ENCODE data around the gene KLF15.

Gene KLF15

GRCh38 chr3:126319701-126320295 is 37.4 kb downstream of the KLF15 start:
- no peak for DNase-seq

GRCh38 chr3:126317029-126317996 is 39.9 kb downstream of the KLF15 start:
- DNase-seq: no peak

GRCh38 chr3:126316501-126316939 is 40.7 kb downstream of the KLF15 start:
- DNase-seq: no peak

- no peak for DNase-seq
Observed at GRCh38 chr3:126316031-126316461, 41.2 kb downstream of the KLF15 start.

GRCh38 chr3:126314790-126315658 is 42.2 kb downstream of the KLF15 start:
- DNase-seq: no peak

- no peak for DNase-seq
Observed at GRCh38 chr3:126314305-126314789, 42.9 kb downstream of the KLF15 start.

- DNase-seq: no peak
Observed at GRCh38 chr3:126313580-126314304, 43.5 kb downstream of the KLF15 start.

GRCh38 chr3:126313166-126313565 is 44.0 kb downstream of the KLF15 start:
- no peak for DNase-seq

- no peak for DNase-seq
Observed at GRCh38 chr3:126312341-126312740, 44.9 kb downstream of the KLF15 start.

- DNase-seq: no peak
Observed at GRCh38 chr3:126311338-126311978, 45.8 kb downstream of the KLF15 start.

GRCh38 chr3:126310816-126311215 is 46.4 kb downstream of the KLF15 start:
- no peak for DNase-seq

- DNase-seq: no peak
Observed at GRCh38 chr3:126309861-126310655, 47.1 kb downstream of the KLF15 start.

GRCh38 chr3:126309165-126309564 is 48.0 kb downstream of the KLF15 start:
- no peak for DNase-seq

- no peak for DNase-seq
Observed at GRCh38 chr3:126308394-126309125, 48.6 kb downstream of the KLF15 start.

GRCh38 chr3:126307591-126308393 is 49.4 kb downstream of the KLF15 start:
- no peak for DNase-seq

- DNase-seq: no peak
Observed at GRCh38 chr3:126306888-126307482, 50.2 kb downstream of the KLF15 start.

GRCh38 chr3:126306397-126306796 is 50.8 kb downstream of the KLF15 start:
- no peak for DNase-seq

GRCh38 chr3:126305427-126305826 is 51.8 kb downstream of the KLF15 start:
- no peak for DNase-seq

GRCh38 chr3:126304704-126305103 is 52.5 kb downstream of the KLF15 start:
- DNase-seq: no peak
